HG03108 (cell line): ENCODE measurements around the gene SYT11.
A peak's percentile ranks its signal among the peaks of the same experiment; 100 is the strongest.
"Not testable (repeated sequence)": the region's sequence is repeated elsewhere in the genome, so short reads cannot be mapped to it uniquely, and the experiment has no call there.

Experiments
- ATAC-seq: cut with Tn5 transposase; IDR thresholded peaks from one replicate; pipeline ENCODE4 v1.9.1; 2021; ENCODE audit warnings: moderate library complexity; ENCODE audit not compliant: unreplicated experiment

SYT11 gene

DNA sequence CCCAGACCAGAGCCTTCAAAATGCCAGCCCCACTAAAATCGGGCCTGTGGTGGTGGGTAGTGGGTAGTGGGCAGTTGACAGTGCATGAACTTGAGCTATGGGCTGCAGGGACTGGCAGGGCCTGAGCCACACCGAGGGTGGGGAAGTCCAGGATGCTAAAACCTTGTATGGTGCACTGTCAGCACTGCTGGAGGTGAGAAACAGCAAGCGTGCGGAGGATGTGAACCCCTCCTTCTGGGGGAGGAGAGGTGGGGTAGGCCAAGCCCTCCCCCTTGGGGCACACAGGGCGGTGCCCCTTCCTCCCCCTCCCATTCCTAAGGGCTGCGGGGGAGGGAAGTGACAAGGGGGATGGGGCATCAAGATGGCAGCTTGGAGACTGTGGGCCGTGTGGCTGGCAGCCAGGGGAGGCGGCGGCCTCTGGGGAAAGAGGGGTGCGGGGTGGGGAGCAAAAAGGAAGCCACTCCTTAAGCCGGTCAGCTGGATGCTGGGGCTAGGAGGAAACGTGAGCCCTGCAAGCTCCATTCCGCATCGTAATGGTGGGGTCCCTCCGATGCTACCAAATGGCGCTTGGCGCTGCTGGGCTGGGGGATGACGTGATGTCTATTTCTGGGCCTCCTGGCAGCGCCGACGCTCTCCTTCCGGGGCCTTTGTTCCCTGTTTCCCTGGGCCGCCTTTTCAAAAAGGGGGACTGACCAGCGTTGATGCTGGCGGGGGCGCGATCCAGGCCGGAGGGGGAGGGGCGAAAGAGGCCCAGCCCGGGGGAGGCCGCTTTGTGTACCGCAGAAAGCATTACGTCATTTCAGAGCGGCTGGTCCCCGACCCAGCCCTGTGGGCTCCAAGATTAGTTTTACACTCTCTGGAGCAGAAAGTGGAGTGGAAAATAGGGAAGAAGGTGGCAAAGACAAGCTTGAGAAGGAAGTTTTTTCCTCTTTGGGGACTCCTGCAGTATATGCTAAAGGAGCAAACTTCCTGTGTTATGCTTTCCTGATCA lies 809 bp downstream of the SYT11 start:
- ATAC-seq, result no peak

DNA sequence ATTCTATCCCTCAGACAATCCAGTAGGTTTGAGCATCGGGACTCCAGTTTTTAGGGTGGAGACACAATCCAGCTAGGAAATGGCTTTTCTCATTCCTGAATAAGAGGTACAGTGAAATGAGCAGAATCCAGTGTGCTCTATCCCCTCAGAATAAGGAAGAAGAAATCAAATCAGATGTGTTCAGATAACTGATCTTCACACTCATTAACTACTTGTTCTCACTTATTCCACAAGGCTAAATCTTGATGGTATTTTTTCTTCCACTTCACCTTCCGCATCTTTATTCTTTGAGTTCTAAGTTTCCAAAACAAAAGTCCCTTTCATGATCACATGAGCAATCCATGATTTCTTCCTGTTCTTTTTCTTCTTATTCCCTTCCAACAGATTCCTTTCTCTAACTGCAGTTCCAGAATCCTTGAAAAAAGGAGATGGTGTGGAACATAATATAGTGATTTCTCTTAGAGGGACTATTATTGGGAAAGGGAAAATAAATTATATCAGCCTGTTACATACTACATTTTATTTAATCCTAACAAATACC lies 1.7 kb downstream of the SYT11 start:
- no peak for ATAC-seq

DNA sequence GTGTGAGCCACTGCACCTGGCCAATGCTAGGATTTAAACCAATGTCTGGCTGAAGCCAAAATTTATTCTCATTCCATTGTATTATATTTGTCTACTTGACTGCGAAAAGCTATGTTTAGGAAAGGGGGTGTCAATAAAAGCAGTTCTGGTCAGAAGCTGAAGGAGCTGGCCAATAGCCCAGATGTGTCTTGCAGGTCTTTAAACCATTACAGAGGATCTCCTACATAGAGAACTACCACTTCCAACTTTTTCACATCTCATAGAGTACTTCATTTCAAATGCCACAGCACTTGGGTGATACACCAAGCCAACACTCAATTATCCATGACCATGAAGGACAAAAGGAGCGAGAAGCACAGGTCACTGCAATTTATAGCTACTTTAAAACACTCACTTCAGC lies 2.5 kb downstream of the SYT11 start:
- ATAC-seq, result no peak

DNA sequence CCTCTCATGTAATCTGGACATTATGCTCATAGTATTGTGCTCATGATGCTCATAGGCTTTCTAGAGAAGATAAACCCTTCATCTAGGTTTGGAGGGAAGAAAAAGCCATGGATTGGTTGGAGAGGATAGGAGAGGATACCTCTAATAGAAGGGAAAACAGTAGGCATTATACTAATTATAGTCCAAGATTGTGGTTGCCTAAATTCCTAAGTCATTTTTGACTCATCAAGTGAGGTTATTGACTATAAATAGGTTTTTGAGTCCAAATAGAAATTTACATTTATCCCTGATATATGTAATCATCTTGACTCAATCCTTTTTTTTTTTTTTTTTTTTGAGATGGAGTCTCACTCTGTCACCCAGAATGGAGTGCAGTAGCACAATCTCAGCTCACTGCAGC lies 5.0 kb downstream of the SYT11 start:
- no peak for ATAC-seq

DNA sequence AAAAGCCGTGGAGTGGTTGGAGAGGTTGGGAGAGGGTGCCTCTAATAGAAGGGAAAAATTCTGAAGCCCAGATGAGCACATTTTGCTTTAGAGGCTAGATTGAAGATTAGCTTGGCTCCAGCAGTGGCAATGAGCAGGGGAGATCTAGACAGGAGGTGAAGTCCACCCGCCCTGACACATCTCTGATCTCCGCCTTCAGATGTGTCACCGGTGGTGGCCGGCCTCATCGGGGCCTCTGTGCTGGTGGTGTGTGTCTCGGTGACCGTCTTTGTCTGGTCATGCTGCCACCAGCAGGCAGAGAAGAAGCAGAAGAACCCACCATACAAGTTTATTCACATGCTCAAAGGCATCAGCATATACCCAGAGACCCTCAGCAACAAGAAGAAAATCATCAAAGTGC lies 8.4 kb downstream of the SYT11 start:
- ATAC-seq, result no peak

DNA sequence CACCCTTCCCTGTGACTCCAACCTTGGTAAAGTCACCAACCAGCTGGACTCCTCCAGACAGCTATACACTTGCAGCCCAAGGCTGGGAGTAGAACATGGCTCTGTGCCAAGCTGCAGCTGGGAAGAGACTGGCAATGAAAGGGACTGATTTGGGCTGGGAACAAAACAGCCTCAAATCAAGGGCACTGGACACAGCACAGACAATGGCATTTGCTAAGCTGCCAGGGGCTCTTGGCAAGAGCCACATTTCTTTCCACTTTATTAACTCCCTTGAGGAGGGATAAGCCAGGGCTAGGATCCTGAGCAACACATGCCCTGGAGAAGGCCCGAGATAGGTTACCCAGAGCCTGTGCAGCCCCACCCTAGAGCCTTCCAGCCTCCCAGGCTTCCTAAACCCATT lies 12.0 kb downstream of the SYT11 start:
- no peak for ATAC-seq

DNA sequence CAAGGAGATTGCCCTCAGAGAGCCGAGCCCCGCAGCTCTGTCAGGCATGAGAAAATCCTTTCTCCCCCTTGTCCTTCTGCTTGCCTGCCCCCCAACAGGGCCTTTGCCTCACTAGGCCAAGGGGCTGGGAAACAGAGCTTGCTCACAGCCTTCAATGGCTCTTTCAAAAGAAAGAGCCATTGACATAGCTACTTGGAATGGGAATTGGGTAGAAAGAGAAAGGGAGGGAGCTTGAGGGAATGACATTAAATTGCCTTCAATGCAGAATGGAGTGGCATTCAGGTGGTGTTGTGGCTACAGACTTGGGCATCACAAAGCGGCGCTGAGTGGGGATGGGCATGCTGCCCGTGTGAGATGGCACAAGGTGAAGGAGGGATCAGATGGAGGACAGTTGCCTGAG lies 13.2 kb downstream of the SYT11 start:
- no peak for ATAC-seq

DNA sequence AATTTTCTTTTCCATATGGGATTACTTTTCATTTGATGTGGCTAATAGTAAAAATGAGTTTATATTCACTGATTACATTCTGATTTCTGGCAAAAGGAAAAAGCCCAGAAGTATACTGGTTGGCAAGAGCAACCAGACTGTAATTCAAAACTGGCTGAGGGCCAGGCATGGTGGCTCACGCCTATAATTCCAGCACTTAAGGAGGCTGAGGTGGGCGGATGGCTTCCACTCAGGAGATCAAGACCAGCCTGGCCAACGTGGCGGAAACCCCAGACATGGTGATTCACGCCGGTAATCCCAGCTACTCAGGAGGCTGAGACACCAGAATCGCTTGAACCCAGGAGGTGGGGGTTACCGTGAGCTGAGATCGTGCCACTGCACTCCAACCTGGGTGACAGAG lies 14.5 kb downstream of the SYT11 start:
- ATAC-seq, result no peak

DNA sequence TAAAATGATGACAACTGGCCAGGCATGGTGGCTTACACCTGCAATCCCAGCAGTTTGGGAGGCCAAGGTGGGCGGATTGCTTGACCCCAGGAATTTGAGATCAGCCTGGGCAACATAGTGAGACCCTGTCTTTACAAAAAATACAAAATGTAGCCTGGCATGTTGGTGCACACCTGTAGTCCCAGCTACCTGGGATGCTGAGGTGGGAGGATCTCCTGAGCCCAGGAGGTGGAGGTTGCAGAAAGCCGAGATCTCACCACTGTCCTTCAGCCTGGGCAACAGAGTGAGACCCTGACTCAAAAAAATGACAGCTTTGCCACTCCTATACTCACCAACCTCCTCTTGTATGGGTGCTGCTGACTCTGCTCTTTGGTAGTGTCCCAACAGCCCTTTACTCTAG lies 18.6 kb downstream of the SYT11 start:
- ATAC-seq, result no peak

DNA sequence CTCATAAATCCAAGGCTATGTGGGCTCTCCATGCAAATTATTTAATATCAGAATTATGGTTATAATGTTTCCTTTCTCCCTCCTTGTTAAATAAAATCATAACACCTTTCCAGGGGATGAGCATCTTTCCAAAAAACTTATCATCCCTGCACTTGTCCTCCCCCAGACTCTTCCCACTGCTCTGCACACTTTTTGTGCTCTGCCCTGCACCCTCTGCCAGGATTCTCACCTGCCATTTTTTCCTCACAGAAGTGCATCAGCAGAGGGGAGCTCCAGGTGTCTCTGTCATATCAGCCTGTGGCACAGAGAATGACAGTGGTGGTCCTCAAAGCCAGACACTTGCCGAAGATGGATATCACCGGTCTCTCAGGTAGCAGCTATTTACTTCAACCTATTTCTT lies 20.9 kb downstream of the SYT11 start:
- ATAC-seq, result no peak

DNA sequence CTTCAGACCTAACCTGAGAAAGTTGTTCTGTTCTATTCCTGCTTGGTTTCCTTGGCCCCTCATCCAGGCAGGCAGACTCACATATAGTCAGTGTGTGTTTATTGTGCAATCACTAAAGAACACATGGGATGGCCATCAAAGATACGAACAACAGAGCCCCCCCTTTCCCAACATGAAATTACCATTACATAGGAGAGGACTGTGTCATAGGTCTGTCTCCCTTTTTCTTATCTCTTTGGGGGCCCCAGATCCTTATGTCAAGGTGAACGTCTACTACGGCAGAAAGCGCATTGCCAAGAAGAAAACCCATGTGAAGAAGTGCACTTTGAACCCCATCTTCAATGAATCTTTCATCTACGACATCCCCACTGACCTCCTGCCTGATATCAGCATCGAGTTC lies 21.6 kb downstream of the SYT11 start:
- no peak for ATAC-seq

DNA sequence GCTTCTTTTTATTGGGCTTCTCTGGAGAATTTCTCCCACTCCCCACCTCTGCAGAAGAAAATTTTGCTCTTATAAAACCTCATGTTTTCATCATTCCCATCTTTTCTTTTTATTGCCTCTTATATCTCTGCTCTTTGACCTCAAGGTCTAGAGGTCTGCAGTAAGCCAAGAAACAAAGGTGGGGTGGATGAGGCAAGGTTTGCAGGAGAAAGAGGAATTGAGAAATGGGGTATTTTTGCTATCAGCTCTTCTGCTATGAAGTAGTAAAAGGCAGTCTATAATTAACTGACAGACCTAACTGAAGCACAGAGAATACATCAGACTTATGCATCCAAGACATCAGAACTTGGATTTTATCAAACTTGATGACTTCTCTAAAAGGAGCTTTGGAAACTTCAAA lies 22.9 kb downstream of the SYT11 start:
- ATAC-seq, result peak; percentile 45

DNA sequence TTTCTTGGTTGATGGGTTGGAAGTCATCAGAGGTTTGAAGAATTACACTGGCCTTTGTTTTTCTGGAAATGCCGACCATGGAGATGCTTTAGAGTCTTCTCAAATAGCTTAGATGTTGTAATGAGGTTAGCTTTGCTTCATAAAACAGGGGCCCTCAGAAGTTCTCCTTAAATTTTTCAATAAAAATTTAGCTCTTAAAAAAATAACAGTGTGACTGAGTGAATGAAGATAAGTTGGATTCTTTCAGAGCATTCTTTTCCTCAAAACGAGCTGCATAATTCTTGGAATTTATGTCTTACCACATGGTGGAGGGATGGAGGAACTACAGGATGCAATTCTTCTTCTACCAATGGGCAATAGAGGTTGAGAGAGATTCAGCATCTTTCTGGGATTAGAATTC lies 23.4 kb downstream of the SYT11 start:
- ATAC-seq, result no peak

DNA sequence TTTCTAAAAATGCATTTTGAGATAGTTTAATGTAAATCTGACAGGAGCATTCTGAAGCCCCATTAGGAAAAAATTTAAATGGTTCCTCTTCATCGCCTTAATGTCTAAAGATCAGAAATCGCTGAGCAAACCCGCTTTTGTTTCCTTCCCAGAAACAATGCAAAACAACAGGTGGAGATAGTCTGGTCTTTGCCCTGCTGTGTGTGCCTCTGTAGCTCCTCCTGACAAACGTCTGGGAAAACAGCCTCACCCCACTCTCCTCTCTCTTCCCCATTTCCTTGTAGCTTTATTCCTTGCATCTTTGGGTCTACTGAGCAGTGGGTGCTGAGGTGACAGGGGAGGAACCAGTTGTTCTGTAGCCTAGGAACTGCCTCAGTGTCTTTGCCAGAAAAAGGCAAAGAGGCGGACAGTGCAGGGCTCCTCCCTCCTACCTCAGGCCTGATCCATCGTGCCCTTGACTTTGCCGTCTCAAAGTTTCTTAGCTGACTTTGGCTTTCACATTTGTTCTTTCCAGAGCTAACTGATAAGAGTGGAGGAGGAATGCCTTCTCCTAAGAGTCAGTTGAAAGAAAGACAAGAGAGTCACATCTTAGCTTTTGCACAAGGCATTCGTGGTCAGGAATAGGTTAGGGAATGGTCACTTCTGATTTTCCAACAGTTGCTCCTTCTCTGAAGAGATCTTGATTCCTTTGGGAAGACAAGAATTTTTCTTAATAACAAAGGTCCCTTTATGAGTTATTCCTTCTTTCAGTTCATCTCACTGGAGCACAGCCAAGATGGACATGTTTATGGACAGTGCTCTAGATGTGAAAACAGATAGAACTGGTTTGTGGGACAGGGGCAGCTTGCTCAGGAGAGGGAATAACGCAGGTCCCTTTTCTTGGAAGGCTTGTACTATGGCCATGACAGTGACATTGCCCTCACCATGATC lies 24.9 kb downstream of the SYT11 start:
- ATAC-seq, result no peak

DNA sequence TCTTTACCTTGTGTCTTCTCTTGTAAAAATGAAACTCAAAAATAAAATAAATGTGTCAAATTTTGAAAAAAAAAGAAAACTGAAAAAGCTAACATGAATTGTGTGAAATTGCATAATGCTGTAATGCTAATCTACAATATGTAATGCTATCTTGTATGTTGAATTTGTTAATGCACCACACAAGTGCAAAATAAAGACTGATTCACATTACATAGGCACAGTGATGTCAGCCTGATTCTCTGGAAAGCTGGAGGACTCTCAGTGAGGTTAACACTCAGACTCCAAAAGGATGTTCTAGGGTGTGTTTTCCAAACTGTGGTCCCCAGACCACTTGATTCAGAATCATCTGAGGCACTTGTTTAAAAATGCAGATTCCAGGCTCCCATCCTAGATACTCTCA lies 25.6 kb downstream of the SYT11 start:
- no peak for ATAC-seq

DNA sequence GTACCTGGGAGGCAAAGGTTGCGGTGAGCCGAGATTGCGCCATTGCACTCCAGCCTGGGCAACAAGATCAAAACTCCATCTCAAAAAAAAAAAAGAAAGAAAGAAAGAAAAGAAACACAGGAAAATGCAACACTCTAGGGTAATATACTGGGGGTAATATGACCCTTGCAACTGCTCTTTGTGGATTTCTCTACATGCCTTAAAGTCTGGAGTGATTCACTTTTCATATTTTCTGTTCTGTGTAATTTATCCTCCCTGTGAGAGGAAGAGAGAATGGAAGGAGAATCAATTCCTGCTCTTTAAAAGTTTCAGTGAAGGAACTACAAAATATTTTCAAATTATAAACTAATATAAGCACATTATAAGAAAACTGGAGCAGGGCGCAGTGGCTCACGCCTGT lies 29.1 kb downstream of the SYT11 start:
- ATAC-seq, result no peak

DNA sequence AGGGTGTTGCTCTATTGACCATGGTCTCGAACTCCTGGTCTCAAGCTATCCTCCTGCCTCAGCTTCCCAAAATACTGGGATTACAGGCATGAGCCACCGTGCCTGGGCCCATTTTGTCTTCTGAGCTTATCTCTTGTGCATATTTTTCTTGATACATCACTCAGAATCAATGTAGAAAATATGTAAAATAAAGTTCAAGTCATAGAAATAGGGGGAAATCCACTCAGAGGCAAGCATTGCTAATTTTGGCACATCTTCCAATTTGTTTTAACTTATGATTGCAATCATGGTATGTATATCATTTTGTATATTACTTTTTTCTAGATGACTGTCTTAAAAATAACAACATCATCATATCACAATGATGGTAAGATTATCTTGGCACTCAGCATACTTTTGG lies 30.2 kb downstream of the SYT11 start:
- ATAC-seq, result no peak

DNA sequence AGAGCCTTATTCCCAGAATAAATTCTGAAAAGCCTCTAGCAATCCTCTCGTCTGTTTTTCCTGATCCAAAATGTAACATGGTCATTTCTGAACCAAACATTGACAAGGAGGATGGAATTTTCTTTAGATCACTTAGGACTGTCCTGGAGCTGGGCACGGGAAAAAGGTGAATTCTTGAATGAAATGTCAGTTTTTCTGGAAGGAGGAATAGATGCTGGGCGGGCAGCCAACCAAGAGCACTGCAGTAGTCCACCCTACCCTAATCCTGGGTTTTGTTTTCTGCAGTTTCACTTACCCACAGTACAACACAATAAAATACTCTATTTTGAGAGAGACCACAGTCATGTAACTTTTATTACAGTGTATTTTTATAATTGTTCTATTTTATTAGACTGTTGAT lies 30.9 kb downstream of the SYT11 start:
- no peak for ATAC-seq

DNA sequence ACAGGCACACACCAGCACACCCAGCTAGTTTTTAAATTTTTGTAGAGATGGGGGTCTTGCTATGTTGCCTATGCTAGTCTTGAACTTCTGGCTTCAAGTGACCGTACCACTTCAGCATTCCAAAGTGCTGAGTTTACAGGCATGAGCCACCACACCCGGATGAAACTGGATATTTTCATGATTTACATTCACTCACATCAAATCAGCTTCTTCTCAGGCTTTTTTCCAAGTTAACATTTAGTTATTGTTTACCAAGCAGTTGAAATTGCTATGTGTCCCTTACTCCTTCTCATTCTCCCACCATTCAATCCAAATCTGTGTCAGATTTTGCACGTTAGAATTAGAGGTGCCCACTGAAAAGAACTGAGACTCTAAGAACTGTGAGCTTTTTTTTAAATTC lies 33.4 kb downstream of the SYT11 start:
- ATAC-seq, result no peak

DNA sequence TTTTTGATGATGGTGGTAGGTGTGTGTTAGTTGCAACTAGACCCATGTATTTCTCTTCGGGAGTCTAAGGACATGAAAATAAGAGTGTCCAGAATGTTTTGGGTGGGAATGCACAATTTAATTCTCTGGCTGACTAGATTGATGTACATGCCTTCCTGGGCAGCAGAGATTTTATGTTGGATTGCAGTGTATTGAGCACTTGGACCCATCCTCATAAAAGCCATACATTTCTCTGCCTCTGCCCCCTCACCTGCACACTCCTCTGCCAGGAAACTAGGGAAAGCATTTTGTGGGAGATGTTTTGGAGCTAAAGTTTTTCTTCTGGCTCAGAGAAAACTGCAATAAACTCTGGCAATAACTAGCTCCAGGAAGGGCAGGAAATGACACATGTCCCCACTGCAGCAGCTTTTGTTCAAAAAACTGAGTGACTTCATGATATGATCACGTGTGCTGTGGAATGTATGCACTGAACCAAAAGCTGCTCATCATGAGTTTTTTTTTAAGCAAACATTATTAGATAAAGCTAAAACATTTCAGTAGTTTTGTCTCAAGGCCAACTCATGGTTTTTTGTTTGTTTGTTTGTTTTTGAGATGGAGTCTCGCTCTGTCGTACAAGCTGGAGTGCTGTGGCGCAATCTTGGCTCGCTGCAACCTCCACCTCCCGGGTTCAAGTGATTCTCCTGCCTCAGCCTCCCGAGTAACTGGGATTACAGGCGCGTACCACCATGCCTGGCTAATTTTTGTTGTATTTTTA lies 34.2 kb downstream of the SYT11 start:
- no peak for ATAC-seq

DNA sequence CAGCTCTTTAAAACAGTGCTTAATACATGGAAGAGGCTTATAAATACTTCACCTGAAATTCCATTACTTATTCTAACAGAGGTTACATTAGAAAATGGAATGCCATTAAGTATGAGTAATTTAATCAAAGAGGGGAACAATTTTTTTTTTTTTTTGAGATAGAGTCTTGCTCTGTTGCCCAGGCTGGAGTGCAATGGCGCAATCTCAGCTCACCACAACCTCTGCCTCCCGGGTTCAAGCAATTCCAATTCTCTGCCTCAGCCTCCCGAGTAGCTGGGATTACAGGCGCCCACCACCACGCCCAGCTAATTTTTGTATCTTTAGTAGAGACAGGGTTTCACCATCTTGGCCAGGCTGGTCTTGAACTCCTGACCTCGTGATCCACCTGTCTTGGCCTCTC lies 36.2 kb downstream of the SYT11 start:
- not testable (repeated sequence) for ATAC-seq
